Measurements from ENCODE around the gene RNF152. TPM values are rescaled to one million over a fixed set of nuclear protein-coding genes. Genes with fewer than 3 reads are reported as not detected.

The RNF152 gene
- total RNA-seq, 4 donors from 2014 or later, result 4.2 to 20.5 (median 14.0) TPM

DNA sequence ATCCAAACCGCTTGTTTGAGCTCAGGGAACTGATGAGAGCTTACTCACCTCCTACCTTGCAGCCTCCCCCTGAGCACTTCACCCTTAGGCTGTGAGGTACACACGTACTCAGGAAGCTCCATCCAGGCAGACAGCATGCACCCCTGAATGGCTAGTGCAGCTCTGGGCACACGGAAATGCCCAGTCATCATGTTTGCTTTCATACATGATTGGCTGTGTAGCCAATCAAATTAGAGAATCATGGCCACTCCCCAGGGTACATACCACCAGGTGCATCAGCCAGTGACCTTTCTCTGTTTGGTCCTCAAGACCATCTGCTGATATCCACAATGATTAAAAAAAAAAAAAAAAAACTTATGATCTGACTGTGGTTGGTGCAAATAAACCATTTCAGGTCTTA, 42.1 kb downstream of the RNF152 start:
- TF ChIP-seq, protein P1, sequence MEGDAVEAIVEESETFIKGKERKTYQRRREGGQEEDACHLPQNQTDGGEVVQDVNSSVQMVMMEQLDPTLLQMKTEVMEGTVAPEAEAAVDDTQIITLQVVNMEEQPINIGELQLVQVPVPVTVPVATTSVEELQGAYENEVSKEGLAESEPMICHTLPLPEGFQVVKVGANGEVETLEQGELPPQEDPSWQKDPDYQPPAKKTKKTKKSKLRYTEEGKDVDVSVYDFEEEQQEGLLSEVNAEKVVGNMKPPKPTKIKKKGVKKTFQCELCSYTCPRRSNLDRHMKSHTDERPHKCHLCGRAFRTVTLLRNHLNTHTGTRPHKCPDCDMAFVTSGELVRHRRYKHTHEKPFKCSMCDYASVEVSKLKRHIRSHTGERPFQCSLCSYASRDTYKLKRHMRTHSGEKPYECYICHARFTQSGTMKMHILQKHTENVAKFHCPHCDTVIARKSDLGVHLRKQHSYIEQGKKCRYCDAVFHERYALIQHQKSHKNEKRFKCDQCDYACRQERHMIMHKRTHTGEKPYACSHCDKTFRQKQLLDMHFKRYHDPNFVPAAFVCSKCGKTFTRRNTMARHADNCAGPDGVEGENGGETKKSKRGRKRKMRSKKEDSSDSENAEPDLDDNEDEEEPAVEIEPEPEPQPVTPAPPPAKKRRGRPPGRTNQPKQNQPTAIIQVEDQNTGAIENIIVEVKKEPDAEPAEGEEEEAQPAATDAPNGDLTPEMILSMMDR (IDR thresholded peaks at IDR 0.05), result no peak
- DNase-seq (ENCODE audit: low spot score) (no peak), ATAC-seq (ENCODE audit: low FRiP score) (no peak)

DNA sequence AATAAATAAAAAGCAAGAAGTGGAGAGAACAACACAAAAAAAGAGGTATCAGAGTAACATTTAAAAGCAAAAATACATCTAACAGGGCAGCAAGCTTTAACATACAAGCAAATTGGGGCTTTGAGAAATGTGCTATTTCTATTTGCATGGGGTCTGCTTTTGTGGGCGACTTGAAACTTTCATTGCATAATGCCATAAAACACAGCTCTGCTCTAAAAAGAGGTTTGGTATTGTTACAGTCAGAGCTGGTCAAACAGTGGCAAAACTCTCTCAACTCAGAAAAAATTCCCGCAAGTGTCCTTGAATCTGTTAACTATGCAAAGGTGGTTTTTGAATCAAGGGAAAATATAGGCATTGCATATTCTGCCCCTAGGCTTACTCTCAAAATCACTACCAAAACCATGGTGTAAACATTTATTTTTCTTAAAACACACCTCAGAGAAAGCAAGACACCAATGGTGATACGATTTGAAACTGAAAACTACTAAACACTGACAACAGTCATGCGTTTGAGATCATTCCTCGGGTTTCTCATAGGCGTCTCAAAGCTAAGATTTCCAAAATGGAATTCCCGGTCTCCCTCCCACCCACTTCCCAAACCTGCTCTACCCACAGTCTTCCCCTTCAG, 45.5 kb downstream of the RNF152 start:
- DNase-seq (ENCODE audit: low spot score) (no peak), ATAC-seq (ENCODE audit: low FRiP score) (no peak)
- TF ChIP-seq, protein P1 (IDR thresholded peaks at IDR 0.05), result no peak

DNA sequence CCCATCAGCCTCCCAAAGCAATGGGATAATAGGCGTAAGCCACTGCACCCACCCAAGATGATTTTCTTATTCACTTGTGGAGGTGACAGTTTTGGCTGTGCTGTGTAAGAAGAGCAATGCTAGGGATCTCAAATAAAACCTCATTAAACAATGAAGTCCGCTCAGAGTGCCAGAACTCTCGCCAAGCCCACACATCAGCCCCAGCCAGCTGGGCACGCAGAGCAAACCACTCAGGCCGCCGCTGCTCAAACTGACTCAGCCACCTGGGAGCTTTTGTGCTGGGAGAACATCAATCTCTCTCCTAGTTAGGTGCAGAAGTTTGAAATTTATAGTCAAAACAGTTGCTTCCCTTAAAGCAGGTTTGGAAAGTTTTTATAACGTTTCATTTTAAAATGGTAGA, 47.6 kb downstream of the RNF152 start:
- ATAC-seq (ENCODE audit: low FRiP score) (no peak), DNase-seq (ENCODE audit: low spot score) (no peak)
- TF ChIP-seq, protein P1 (IDR thresholded peaks at IDR 0.05), result no peak

DNA sequence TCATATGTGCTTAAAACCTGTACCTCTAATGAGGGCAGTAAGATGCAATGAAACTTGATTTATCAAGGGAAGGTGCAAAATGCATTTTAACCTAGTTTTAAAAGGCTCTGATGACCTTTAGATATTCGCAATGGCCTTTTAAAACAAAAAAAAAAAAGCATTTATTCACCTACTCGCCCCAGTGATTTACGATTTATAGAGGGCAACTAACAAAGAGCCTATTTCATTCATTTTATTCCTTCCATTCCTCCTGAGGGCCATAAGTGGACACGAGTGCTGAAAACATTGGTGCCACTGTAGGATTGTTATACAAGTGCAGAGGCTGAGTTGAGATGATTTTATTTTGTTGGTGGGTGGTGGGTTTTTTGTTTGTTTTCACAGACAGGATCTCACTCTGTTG, 48.1 kb downstream of the RNF152 start:
- ATAC-seq (ENCODE audit: low FRiP score) (no peak), DNase-seq (ENCODE audit: low spot score) (no peak)
- TF ChIP-seq, protein P1 (IDR thresholded peaks at IDR 0.05), result no peak

DNA sequence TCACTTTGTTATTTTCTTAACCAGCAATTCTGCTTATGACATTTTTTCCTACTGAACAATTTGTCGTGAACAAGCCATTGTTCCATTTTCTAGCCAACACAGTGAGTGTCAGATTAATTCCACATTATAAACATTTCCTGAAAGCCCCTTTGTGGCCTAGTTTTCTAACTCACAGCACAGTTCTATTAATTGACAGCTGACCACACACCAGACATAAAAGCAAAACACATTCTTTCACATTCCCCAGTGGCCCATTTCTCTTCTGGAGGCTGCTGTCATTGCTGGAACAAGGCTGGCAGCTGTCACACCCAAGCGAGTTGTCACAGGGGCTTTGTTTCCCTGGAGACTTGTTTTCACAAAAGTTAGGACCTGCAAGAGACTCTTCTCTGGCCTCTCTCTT, 50.7 kb downstream of the RNF152 start:
- ATAC-seq (ENCODE audit: low FRiP score) (no peak), DNase-seq (ENCODE audit: low spot score) (no peak)
- TF ChIP-seq, protein P1 (IDR thresholded peaks at IDR 0.05), result no peak

DNA sequence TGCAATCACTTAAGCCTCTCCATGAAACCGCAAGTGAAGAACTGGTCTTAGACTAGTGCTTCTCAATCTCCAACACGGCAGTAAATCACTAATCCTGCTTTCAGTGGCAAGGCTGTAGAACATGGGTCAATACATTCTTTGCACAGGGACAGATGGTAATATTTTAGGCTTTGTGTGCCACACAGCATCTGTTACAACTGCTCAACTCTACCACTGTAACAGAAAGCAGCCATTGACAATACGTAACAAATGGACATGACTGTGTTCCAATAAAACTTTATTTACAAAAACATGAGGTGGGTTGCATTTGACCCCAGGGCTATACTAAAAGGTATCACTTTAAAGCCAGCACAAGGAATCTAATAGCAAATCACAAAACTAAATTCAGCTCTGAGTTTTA, 51.1 kb downstream of the RNF152 start:
- TF ChIP-seq, protein P1 (IDR thresholded peaks at IDR 0.05), result no peak
- DNase-seq (ENCODE audit: low spot score), result no peak
- ATAC-seq (ENCODE audit: low FRiP score), result no peak

DNA sequence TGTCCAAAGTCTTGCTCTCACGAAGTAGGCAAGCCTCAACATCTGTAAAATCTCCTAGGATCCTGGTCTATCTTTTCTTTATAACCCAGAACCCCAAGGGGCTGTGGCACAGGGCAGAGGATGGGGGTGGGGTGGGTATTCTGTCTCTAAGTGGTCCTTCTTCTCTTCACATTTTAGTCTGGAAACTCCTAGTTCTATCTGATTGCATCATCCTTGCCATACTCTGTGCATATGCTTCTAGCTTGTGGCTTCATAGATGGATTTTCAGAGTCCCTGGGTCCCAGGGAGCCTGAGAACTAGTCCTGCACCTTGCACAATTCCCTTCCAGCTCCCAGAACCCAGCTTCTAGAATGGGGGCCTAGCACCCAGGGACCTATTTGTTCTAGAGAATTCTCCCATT, 52.5 kb downstream of the RNF152 start:
- ATAC-seq (ENCODE audit: low FRiP score), result no peak
- TF ChIP-seq, protein P1 (IDR thresholded peaks at IDR 0.05), result no peak
- no peak for DNase-seq (ENCODE audit: low spot score)

All from omental fat pad (tissue), 4 donors.